Activated B cell treated with CpG ODN at 0.5 μM for 24 hours (primary cell): ENCODE data around the gene COL2A1. TPM values are rescaled to one million over a fixed set of nuclear protein-coding genes. Genes with fewer than 3 reads are reported as not detected.

ENCODE experiments used
- ATAC-seq: fragments of 200-7000 bp; cut with Tn5 transposase; one replicate; pipeline ENCODE4 v1.10.0; 2021; ENCODE audit warnings: low read depth, mild to moderate bottlenecking, moderate library complexity
- CTCF ChIA-PET: fragments of 350-600 bp; sonication (Branson Sonifier 250); formaldehyde crosslinking; loops from one replicate; lab custom pipeline; 2021; ENCODE audit warnings: antibody characterized with exemption; lab: Charles Lee
- POLR2A ChIA-PET: fragments of 350-600 bp; sonication (Branson Sonifier 250); formaldehyde crosslinking; loops from one replicate; lab custom pipeline; 2021; ENCODE audit warnings: antibody characterized with exemption; lab: Charles Lee
- DNase-seq: peaks from one replicate; pipeline ENCODE4 v3.0.0; 2022
- H3K27ac Mint-ChIP-seq: one replicate; pipeline ENCODE4 v1.8.0; 2020; ENCODE audit warnings: mixed read lengths
- H3K27me3 Mint-ChIP-seq: one replicate; pipeline ENCODE4 v1.8.0; 2021; ENCODE audit warnings: mixed read lengths
- H3K36me3 Mint-ChIP-seq: one replicate; pipeline ENCODE4 v1.8.0; 2021; ENCODE audit warnings: low read depth, mixed read lengths
- H3K4me1 Mint-ChIP-seq: one replicate; pipeline ENCODE4 v1.8.0; 2021; ENCODE audit warnings: mixed read lengths
- H3K4me3 Mint-ChIP-seq: one replicate; pipeline ENCODE4 v1.8.0; 2020; ENCODE audit warnings: mild to moderate bottlenecking, mixed read lengths
- H3K9me3 Mint-ChIP-seq: one replicate; pipeline ENCODE4 v1.8.0; 2020; ENCODE audit warnings: mixed read lengths
- intact Hi-C: fragments of 100-400 bp; cut with micrococcal nuclease; formaldehyde crosslinking; loops from one replicate; pipeline ENCODE4 v1.15.1; 2024
- total RNA-seq: library from RNA; stranded (reverse); gene quantifications from 2 replicates; pipeline ENCODE4 v1.2.3, GENCODE V29; 2022
- TF ChIP-seq, protein P1 (sequence below): fragments of 200-600 bp; IDR thresholded peaks from one replicate; pipeline ENCODE4 v1.8.0; 2022; ENCODE audit warnings: antibody characterized with exemption, mild to moderate bottlenecking

The COL2A1 gene
- total RNA-seq, 1 donor from 2014 or later = not detected

DNA sequence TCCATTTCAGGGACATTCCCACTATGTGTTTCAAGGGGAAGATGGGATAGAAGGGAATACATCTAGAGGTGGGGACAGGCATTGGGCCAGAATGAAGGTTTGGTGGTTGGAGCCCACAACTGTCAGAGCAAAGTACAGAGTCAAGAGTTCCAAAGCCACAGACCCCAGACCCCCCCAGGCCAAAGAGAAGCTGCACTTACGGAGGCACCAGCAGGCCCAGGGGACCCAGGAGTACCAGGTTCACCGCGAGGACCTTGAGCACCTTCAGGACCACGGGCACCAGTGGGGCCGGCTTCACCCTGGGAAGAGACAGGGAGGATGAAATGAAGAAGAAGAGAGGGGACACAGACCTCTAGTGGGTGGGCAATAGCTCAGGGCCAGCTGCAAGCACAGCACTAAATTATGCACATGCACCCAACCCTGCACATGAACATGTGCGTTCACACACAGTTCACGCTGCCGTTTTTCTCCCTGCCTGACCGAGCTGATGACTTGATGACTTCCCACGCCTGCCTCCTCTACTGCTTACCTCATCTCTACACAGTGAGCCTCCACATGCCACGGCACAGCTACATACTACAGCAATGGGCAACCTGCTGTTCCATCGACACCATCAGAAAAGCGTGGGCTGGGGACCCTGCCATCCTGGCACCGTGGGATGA lies 16.7 kb downstream of the COL2A1 start:
- Mint-ChIP-seq H3K27ac (peak overlapping the region; percentile 50), H3K36me3 (no peaks in the 10 kb centered on the region), H3K4me3 (no peak overlapping the region), H3K9me3 (no peaks in the 10 kb centered on the region), H3K4me1 (peaks cover 34% of the 10 kb centered on the region), H3K27me3 (peaks cover 2% of the 10 kb centered on the region)
- TF ChIP-seq, protein P1, sequence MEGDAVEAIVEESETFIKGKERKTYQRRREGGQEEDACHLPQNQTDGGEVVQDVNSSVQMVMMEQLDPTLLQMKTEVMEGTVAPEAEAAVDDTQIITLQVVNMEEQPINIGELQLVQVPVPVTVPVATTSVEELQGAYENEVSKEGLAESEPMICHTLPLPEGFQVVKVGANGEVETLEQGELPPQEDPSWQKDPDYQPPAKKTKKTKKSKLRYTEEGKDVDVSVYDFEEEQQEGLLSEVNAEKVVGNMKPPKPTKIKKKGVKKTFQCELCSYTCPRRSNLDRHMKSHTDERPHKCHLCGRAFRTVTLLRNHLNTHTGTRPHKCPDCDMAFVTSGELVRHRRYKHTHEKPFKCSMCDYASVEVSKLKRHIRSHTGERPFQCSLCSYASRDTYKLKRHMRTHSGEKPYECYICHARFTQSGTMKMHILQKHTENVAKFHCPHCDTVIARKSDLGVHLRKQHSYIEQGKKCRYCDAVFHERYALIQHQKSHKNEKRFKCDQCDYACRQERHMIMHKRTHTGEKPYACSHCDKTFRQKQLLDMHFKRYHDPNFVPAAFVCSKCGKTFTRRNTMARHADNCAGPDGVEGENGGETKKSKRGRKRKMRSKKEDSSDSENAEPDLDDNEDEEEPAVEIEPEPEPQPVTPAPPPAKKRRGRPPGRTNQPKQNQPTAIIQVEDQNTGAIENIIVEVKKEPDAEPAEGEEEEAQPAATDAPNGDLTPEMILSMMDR = no peak
- peak; percentile 14 for DNase-seq
- no peak for ATAC-seq
- ChIA-PET POLR2A (interaction anchor here (0.6 to 1.0 kb wide), 2 partner anchors 109 to 118 kb away, joined by 4 to 5 read pairs; no protein-coding TSS in a partner anchor), CTCF (no interaction called here)
- intact Hi-C loops = no loop called here

DNA sequence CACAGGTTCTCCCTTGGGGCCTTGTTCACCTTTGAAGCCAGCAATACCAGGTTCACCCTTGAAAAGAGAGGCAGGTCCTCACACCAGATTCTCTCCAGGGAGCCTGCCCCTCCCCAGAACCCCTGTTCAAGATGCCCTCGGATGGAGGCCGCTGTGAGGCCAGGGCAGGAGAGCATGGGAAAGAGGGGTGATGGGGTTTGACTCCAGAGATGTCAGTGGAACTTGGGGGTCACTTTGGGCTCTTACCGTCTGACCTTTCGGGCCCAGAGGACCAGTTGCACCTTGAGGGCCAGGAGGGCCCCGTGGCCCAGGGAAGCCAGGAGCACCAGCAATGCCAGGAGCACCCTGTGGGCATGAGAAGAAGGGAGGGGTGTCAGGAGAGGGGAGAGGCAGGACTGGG lies 17.4 kb downstream of the COL2A1 start:
- POLR2A ChIA-PET = no interaction called here
- intact Hi-C loops = no loop called here
- Mint-ChIP-seq H3K9me3 (no peaks in the 10 kb centered on the region), H3K4me1 (peaks cover 34% of the 10 kb centered on the region), H3K27ac (no peak overlapping the region), H3K36me3 (no peaks in the 10 kb centered on the region), H3K4me3 (no peak overlapping the region), H3K27me3 (peaks cover 2% of the 10 kb centered on the region)
- CTCF ChIA-PET = no interaction called here
- DNase-seq = no peak
- TF ChIP-seq, protein P1 = no peak
- ATAC-seq = no peak

DNA sequence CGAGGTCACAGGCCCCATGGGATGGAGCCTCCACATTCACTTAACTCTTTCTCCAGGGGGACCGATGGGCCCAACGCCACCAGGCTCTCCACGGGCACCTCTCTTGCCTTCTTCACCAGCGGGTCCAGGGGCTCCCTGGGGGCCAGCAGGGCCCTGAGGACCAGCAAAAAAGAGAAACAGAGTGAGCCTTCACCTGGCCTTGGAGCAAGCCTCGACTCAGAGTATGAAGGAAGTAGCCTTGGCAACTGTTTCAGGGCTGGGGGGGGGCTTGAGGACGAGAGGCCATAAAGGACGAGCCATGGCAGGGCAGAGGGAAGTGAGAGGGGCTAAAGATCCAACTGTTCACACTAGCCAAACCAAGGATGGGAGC lies 18.0 kb downstream of the COL2A1 start:
- intact Hi-C loops = no loop called here
- no peak overlapping the region for H3K4me3 Mint-ChIP-seq
- H3K27me3 Mint-ChIP-seq = peaks cover 2% of the 10 kb centered on the region
- ATAC-seq (no peak), DNase-seq (no peak)
- no peak overlapping the region for H3K27ac Mint-ChIP-seq
- POLR2A ChIA-PET = no interaction called here
- no peaks in the 10 kb centered on the region for H3K36me3 Mint-ChIP-seq
- CTCF ChIA-PET = no interaction called here
- H3K9me3 Mint-ChIP-seq = no peaks in the 10 kb centered on the region
- TF ChIP-seq, protein P1 = no peak
- peaks cover 32% of the 10 kb centered on the region for H3K4me1 Mint-ChIP-seq

DNA sequence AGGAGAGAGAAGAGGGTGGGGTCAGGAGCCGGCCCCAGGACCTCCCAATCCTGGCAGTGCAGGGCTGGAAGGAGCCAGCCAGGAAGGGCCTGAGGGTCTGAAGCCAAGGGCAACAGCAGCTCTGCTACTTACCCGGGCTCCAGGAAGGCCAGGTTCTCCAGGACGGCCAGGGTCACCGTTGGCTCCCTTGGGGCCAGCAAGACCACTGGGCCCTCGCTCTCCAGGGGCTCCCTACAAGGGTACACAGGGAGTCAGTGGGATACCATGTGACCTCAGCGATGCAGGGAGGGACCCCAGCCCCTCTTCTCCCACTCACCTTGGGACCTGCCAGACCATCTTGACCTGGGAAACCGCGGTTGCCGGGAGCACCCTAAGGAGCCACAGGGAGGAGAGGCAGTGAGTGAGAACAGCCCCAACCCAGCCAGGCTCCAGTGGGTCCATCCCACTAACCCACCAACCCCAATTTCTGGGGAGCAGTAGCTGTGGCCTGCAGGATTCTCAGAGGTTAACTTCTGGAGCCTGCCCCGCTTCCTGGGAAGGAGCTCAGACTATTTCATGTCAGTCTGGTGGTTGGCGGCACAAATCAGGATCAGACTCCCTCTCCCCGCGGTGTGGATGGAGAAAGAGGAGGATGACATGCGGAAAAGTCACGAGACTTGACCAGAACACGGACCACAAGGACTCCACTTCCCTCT lies 18.5 kb downstream of the COL2A1 start:
- ChIA-PET POLR2A (no interaction called here), CTCF (no interaction called here)
- Mint-ChIP-seq H3K27me3 (peaks cover 2% of the 10 kb centered on the region), H3K36me3 (no peaks in the 10 kb centered on the region), H3K27ac (no peak overlapping the region), H3K9me3 (no peaks in the 10 kb centered on the region), H3K4me3 (no peak overlapping the region), H3K4me1 (peaks cover 26% of the 10 kb centered on the region)
- TF ChIP-seq, protein P1 = no peak
- intact Hi-C loops = no loop called here
- DNase-seq (peak; percentile 4), ATAC-seq (no peak)

DNA sequence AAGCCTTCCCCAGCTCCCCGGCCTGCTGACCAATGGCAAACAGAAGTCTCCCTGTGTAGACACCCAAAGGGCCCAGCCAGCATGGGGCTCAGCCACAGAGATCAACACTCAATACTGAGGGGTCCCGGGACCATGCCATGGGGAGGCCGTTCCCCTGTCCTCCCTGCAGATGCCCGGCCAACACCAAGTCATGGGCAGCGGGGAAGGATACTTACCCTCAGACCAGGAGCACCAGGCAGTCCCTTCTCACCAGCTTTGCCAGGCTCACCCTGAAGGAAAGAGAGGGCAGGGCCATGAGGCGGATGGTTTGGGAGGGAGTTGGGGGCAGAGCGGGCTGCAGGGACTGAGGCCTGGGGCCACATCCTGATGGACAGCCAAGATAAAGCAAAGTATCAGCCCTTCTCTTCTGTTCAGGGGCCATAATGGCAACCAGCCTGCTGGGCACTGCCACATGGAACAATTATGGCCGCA lies 19.9 kb downstream of the COL2A1 start:
- Mint-ChIP-seq H3K4me1 (peaks cover 12% of the 10 kb centered on the region), H3K27me3 (peaks cover 2% of the 10 kb centered on the region), H3K27ac (no peak overlapping the region), H3K36me3 (no peaks in the 10 kb centered on the region), H3K9me3 (no peaks in the 10 kb centered on the region), H3K4me3 (no peak overlapping the region)
- DNase-seq (peak; percentile 6), ATAC-seq (no peak)
- intact Hi-C loops = no loop called here
- POLR2A ChIA-PET = interaction anchor here (0.8 kb wide), 1 partner anchor 122 kb away, joined by 6 read pairs; no protein-coding TSS in a partner anchor
- CTCF ChIA-PET = no interaction called here
- TF ChIP-seq, protein P1 = no peak
